Measurements from ENCODE around the gene LMF1.

DNA sequence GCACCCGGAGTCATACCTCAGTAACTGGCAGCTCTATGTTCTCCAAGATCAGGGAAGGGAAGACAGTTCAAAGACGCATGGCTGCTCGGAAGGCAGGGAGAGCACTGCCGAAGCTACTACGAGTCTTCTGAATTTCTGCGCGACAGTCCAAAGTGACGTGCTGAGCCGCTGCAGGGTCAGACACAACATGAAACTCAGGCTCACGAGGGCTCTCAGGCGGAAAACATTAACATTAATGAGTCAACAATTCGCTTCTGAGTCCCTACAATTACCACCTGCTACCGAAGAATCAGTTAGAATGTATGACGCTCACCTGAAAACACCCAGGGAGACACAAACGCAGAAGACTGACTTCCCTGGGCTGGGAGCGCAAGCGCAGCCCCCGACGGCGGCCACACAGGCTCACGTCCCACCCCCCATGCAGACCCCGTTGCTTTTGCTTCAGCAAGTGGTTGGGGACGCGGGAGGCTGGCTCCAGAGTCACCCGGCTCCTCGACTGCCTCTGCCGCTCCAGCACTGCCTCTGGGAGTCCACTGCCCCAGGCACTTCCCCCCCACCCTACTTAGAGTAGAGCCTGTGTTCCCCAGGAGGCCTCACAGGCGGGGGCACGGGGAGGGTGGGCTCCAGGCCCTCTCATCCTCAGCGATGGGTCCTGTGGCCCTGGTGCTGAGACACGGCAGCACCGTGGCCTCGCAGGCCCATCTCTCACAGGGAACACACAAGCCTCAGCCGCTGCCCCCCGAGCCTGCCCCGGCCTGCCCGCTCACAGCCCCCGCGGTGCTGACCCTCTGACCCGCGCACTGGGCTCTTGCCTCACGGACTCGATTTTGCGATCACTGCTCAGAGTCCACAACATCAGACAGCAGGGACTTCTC lies 38.9 kb downstream of the LMF1 start:
- TF ChIP-seq, protein P1, sequence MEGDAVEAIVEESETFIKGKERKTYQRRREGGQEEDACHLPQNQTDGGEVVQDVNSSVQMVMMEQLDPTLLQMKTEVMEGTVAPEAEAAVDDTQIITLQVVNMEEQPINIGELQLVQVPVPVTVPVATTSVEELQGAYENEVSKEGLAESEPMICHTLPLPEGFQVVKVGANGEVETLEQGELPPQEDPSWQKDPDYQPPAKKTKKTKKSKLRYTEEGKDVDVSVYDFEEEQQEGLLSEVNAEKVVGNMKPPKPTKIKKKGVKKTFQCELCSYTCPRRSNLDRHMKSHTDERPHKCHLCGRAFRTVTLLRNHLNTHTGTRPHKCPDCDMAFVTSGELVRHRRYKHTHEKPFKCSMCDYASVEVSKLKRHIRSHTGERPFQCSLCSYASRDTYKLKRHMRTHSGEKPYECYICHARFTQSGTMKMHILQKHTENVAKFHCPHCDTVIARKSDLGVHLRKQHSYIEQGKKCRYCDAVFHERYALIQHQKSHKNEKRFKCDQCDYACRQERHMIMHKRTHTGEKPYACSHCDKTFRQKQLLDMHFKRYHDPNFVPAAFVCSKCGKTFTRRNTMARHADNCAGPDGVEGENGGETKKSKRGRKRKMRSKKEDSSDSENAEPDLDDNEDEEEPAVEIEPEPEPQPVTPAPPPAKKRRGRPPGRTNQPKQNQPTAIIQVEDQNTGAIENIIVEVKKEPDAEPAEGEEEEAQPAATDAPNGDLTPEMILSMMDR (conservative IDR thresholded peaks at IDR 0.05 in 1 of 2, IDR thresholded peaks at IDR 0.05 in 1 of 2; ENCODE audit: extremely low read depth in 1 of 2, insufficient read depth in 1 of 2, low read depth in 1 of 2, low read length in 2 of 2), result no peak
- no peak for TF ChIP-seq EZH2 (IDR thresholded peaks at IDR 0.05; ENCODE audit: borderline replicate concordance, low read length)

Data from mammary epithelial cell (primary cell).